NCI-H69 (cell line): ENCODE measurements around the gene RBMS3.

Source experiments
- DNase-seq: peaks from one replicate; lab custom pipeline; 2025; lab: John Stamatoyannopoulos, UW

Gene RBMS3

GRCh38 chr3:29576675-29577074, 295.8 kb downstream of the RBMS3 start:
- DNase-seq, result no peak

DNA sequence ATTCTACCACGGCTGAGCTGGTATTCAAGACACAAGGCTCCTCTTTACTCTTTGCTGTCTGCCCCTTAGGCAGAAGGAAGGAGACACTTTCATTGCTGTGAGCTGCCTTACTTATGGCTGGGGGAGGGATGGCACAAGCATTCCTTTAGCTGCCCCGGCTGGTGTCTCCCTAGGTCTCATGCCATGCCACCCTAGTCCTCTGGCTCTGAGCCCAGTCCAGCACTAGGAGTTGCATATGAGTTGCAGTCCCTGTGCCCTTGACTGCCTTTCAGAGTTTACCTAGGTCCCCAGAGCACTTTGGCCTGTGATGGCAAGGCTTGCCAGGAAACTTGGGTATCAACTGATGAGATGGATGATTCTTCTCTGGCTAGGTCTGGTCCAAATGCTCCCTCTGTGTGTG, 296.4 kb downstream of the RBMS3 start:
- no peak for DNase-seq

DNA sequence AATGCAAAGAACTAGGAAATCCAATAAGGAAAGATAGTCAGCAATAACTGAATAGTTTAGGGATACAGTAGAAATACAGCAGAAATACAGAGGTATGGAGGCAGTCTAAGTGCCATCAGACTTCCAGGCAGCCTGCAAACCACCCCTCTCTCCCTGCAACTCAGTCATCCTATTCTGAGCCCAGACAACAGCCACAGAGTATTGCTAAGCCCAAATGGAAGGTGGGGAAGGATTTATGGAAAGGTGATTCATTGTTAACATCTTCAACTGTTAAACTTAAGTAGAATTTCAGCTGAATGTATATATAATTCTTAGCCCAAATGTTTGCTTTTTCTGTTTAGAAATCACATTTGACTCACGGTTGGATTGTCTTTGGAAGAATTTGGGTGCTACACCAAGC, 300.4 kb downstream of the RBMS3 start:
- DNase-seq, result peak; percentile 12

GRCh38 chr3:29582273-29582672, 301.4 kb downstream of the RBMS3 start:
- peak; percentile 5 for DNase-seq

DNA sequence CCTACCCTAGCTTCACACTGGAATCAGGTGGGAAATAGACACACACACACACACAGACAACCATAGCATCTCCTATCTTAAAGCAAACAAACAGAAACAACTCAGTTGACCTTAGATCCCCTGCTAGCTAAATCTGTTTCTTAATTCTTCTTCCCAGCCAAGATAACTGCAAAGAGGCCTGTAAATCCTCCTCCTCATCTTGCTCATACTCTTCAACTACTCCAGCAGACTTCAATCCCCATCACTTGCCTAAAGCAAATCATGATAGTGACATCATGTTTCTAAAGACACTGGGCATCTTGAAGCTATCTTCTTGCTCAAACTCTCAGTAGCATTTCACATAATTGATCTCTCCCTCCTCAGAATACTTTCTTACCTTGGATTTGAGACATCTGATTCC, 303.0 kb downstream of the RBMS3 start:
- no peak for DNase-seq

- DNase-seq, result no peak
These were observed 304.5 kb downstream of the RBMS3 start for GRCh38 chr3:29585368-29585767.

DNA sequence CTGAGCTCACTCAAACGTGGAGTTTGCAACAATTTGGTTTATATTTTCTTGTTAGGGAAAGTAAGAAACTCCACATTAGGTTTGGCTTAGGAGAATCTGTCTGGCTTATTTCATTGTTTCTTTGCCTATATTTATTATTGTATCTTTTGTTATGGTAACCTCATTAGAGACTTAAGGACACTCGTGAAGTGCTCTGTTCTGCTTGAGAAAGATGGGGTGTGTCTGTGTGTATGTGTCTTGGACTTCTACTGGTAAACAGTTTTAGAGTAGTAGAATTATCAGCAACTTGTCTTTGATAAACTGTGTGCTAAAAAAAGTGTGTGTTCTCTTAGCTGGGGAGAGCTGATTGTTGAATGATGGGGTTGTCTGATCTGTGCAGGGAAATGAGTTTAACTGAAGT, 306.5 kb downstream of the RBMS3 start:
- DNase-seq, result no peak

GRCh38 chr3:29590012-29590411, 309.1 kb downstream of the RBMS3 start:
- DNase-seq, result no peak

DNA sequence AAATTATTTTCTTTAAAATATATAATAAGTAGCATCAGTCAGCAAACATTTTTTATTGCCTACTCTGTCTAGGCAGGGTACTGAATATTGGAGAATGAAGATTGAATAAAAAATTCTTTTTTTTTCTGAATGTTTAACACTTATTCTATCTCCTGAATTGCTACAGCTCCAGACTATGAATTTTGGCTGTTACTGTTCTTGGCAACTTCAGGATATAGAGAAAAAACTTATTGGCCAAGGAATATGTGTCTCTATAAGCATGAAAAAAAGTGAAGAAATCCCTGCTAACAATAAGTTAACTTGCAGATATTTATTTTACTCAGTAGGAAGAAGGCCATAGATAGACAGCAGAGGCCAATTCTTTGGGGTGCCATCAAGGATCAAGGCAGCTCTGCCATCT, 309.6 kb downstream of the RBMS3 start:
- DNase-seq, result no peak

DNA sequence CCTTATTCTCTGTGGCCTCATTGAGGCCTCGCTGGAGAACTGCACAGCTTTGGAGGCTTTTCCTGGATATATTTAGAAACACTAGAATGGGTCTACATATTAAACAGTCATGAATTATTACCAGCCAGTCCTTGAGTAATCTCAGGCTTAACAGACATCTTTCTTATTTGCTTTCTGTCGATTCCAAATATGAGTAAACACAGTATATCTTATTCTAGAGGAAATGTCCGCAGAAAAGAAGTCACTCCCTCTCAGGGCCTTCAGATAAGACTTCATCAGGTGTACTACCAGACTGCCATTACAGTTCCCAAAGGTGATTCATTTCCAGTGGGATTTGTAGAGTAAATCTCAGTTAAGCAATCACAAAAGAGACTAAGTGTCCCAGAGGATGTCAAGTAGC, 310.7 kb downstream of the RBMS3 start:
- peak; percentile 2 for DNase-seq

DNA sequence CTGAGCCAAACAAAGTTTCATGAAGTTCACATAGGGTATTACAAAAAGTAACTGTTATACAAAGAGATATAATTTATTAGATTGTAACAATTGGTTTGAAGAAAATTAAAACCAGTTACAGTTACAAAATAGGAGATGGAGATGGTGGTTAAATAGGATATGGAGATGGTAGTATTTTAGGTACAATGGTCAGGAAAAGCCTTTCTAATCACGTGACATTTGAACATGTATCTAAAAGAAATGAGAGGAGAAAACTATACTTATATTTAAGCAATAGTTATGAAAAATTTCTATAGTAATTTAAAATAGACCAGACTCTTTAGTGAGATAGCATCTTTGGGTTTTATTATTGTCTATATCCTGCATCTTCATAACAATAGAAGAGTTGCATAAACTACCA, 312.9 kb downstream of the RBMS3 start:
- no peak for DNase-seq

DNA sequence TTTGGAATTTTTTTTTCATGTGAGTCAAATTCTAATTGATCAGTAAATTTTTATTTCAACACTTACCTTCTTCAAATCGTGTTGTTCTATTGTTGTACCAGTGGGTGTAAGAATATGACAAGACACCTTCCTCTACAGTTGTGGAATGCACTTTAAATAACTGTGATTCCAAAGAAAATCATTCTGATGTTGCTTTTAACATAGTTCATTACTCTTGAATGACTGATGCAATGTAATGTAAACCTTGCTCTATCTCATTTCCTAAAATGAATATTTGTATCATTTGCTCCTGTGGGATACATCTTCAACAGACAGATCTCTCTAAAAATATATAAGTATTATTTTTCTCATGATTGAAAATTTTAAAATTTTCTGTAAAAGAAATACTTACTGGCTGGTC, 313.4 kb downstream of the RBMS3 start:
- DNase-seq, result no peak

- DNase-seq, result no peak
These were observed 316.6 kb downstream of the RBMS3 start for GRCh38 chr3:29597376-29598008.

GRCh38 chr3:29601861-29602585, 321.2 kb downstream of the RBMS3 start:
- no peak for DNase-seq

DNA sequence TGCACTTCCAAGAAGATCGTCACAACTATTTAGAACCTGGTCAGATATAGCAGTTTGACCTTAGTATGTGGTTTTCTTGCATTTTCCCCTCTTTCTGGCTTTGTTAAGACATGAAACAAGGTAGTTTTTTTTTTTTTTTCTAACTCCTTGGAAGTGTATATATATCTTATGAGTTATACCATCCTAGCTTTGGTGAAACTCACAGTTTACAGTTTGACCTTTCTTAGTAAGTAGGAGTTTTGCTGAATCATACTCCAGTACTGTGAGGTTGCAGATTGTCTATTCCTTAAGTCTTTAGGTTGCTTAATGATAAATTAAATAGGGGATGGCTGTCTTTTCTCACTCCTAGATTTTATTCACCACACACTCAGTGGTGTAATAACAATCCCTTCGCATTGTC, 325.0 kb downstream of the RBMS3 start:
- no peak for DNase-seq

DNA sequence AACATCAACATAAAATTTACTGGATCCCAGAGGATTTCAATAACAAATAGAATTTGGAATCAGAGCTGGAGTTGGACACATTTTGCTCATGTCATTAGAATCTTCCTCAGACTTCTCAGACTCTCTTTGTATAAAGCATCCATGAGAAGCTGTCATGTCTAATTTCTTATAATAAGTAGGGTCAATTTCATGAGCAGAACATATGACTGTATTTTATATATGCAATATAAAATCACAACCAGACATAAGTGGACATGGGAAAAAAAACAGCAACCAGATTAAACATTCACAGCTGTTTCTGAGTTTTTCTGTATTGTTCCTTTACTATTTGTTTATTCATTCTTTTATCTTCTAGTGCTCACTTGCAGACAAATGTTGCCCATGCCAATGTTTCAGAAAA, 325.5 kb downstream of the RBMS3 start:
- peak; percentile 30 for DNase-seq

DNA sequence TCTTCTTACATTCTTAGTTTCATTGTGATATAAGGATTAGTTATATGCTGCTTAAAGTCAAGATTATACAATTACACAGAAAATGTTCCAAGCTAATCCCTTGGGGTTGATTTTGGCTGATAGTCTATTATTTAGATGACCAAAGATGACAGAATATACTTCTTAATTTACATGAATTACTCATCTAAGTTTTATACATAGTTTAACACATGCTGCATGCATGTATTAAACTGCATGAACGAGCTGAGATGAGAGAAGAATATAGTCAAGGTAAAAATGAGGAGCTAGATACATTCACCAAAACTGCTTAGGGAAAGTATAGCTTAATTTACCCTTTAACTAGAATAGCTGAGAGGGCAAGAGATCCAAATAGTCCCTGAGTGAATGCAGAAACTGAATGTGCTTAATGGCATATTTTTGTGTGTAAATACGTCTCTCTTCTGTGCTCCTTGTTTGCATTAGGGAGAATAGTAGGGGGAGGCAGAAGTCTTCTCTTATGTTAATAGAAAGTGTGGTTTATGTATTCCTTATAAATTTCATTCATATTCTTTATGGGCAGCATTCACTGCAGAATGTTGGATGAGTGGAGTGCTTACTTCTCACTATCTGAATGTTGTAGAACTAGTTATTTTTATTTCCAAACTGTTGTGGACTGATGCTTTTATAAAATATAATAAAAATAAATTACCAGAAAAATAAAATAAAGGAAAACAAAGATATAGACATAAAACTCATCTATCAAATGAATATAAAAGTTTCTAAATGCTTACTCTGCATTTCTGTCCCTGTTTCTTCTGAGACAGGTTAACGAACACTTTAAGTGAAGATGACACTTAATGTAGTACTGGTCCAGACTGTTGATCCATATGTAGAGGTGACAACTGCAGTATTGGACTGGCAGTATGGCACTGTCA, 327.8 kb downstream of the RBMS3 start:
- DNase-seq, result no peak

GRCh38 chr3:29609328-29609811, 328.5 kb downstream of the RBMS3 start:
- peak; percentile 48 for DNase-seq

GRCh38 chr3:29610781-29611180, 329.9 kb downstream of the RBMS3 start:
- DNase-seq, result no peak

DNA sequence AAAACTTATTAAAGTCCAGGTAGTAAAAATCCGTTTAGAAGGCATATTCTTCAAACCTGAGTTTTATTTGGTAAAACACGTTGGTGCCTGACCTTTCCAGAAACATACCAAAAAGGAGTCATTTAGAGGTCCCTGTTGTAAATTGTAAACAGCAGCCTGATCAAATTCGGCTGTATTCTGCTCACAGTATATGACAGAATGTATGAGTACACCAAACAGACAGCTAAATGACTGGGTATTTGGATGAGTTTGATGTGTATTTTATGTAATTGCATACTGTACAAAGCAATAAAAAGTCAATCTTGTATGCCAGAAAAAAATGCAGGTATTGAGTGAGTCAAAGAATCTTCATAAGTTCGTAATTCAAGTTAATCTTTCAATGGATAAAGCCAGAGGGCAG, 330.4 kb downstream of the RBMS3 start:
- DNase-seq, result peak; percentile 28

DNA sequence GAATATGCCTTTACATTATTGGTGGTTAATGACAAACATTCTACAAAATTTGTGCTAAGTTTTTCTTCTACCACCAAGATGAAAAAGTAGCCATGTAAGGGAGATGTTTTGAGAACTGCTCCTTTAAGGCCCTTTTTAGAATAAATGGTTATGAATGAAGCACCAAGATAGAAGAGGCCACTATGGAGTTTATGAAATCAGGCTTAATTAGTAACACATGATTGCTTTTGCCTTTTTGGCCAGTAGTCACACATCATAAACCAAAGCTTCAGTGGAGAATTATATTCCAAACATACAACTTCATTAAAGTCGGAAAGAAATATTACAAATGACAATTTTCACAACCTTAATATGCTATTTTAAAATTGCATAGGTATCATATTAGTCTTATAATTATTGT, 331.7 kb downstream of the RBMS3 start:
- DNase-seq, result no peak

DNA sequence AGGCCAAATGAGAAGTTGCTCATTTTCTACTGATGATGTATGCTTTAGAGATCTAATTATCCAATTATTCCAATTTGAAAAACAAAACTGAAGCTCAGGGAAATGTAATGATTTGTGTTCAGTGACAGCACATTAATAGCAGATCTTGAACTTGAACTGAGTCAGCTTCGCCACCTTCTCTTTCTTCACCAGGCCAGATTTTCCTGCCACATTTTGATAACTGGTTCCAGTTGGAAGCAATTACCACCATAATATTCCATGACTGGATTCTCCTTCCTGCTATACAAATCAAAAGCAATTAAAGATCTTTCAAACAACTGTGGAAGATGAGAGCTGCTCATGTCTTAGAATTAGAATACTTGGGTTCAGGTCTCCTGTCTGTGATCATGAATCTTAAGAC, 334.1 kb downstream of the RBMS3 start:
- peak; percentile 64 for DNase-seq
